Measurements from ENCODE around the gene POU3F2. TPM values are rescaled to one million over a fixed set of nuclear protein-coding genes. Genes with fewer than 3 reads are reported as not detected.

Gene POU3F2
- total and polyA plus RNA-seq, 2 donors (not counting 1 experiment from before 2014, with no cell fraction given): not detected

- no peak for TF ChIP-seq EZH2 (IDR thresholded peaks at IDR 0.05; ENCODE audit: borderline replicate concordance, insufficient read depth, low read depth, low read length, poor library complexity, severe bottlenecking)
- no peak for TF ChIP-seq CTCF (IDR thresholded peaks at IDR 0.05)
- Histone ChIP-seq H3K4me1 (ENCODE audit: control insufficient read depth in 2 of 2, insufficient read depth in 2 of 2, low read length in 2 of 2) (no peaks in the 10 kb centered on the region), H3K9ac (ENCODE audit: low read length) (no peak overlapping the region), H3K9me3 (ENCODE audit: control extremely low read depth in 1 of 3, control insufficient read depth in 2 of 3, insufficient read depth in 1 of 3, low read length in 2 of 3) (no peaks in the 10 kb centered on the region), H3K4me3 (ENCODE audit: control extremely low read depth in 1 of 5, extremely low read depth in 1 of 5, insufficient read depth in 1 of 5, low read depth in 2 of 5, low read length in 4 of 5) (no peak overlapping the region), H4K20me1 (ENCODE audit: control insufficient read depth, insufficient read depth, low read length, poor library complexity, severe bottlenecking) (no peaks in the 10 kb centered on the region), H3K79me2 (ENCODE audit: control insufficient read depth, insufficient read depth, low read length) (no peaks in the 10 kb centered on the region), H3K4me2 (replicated peaks; ENCODE audit: low read depth, low read length, poor library complexity, severe bottlenecking) (no peak overlapping the region), H2AFZ (ENCODE audit: insufficient read depth, low read depth, low read length, poor library complexity, severe bottlenecking) (no peak overlapping the region), H3K36me3 (replicated peaks in 1 of 2; ENCODE audit: control extremely low read depth in 1 of 2, control insufficient read depth in 1 of 2, extremely low read depth in 1 of 2, insufficient read depth in 2 of 2, low read length in 1 of 2) (peaks cover 3 to 4% of the 10 kb centered on the region in 2 experiments), H3K27ac (ENCODE audit: low read length in 2 of 2) (no peak overlapping the region), H3K27me3 (replicated peaks in 1 of 4; ENCODE audit: control extremely low read depth in 1 of 4, control insufficient read depth in 3 of 4, insufficient read depth in 4 of 4, low read length in 3 of 4) (no peaks in the 10 kb centered on the region)
- intact Hi-C loops (cut with micrococcal nuclease): no loop called here
- CTCF ChIA-PET: no interaction called here
- Mint-ChIP-seq H3K4me1 (no peaks in the 10 kb centered on the region), H3K9me3 (ENCODE audit: insufficient read depth) (no peaks in the 10 kb centered on the region), H3K27ac (no peak overlapping the region), H3K27me3 (no peaks in the 10 kb centered on the region), H3K4me3 (no peak overlapping the region)
- ATAC-seq (ENCODE audit: low read depth) (no peak), DNase-seq (no peak)
- WGBS (ENCODE audit: insufficient coverage): 100% methylated on average over 1 of the region's 3 CpGs
- POLR2A ChIA-PET: no interaction called here
Measured at GRCh38 chr6:98871057-98871456, 36.7 kb downstream of the POU3F2 start.

GRCh38 chr6:98871821-98872220 is 37.4 kb downstream of the POU3F2 start:
- H3K27ac ChIP-seq (ENCODE audit: low read length in 2 of 2): no peak overlapping the region
- H3K4me1 ChIP-seq (ENCODE audit: control insufficient read depth in 2 of 2, insufficient read depth in 2 of 2, low read length in 2 of 2): no peaks in the 10 kb centered on the region
- intact Hi-C loops (cut with micrococcal nuclease): no loop called here
- no peaks in the 10 kb centered on the region for H3K27me3 Mint-ChIP-seq
- H3K4me1 Mint-ChIP-seq: no peaks in the 10 kb centered on the region
- H3K4me3 Mint-ChIP-seq: no peak overlapping the region
- H3K27me3 ChIP-seq (replicated peaks in 1 of 4; ENCODE audit: control extremely low read depth in 1 of 4, control insufficient read depth in 3 of 4, insufficient read depth in 4 of 4, low read length in 3 of 4): no peaks in the 10 kb centered on the region
- H3K79me2 ChIP-seq (ENCODE audit: control insufficient read depth, insufficient read depth, low read length): no peaks in the 10 kb centered on the region
- H3K9ac ChIP-seq (ENCODE audit: low read length): no peak overlapping the region
- H3K36me3 ChIP-seq (replicated peaks in 1 of 2; ENCODE audit: control extremely low read depth in 1 of 2, control insufficient read depth in 1 of 2, extremely low read depth in 1 of 2, insufficient read depth in 2 of 2, low read length in 1 of 2): peaks cover 2 to 3% of the 10 kb centered on the region in 2 experiments
- TF ChIP-seq CTCF (IDR thresholded peaks at IDR 0.05) (no peak), EZH2 (IDR thresholded peaks at IDR 0.05; ENCODE audit: borderline replicate concordance, insufficient read depth, low read depth, low read length, poor library complexity, severe bottlenecking) (no peak)
- no peaks in the 10 kb centered on the region for H3K9me3 ChIP-seq (ENCODE audit: control extremely low read depth in 1 of 3, control insufficient read depth in 2 of 3, insufficient read depth in 1 of 3, low read length in 2 of 3)
- H3K4me3 ChIP-seq (ENCODE audit: control extremely low read depth in 1 of 5, extremely low read depth in 1 of 5, insufficient read depth in 1 of 5, low read depth in 2 of 5, low read length in 4 of 5): no peak overlapping the region
- H2AFZ ChIP-seq (ENCODE audit: insufficient read depth, low read depth, low read length, poor library complexity, severe bottlenecking): no peak overlapping the region
- no peaks in the 10 kb centered on the region for H4K20me1 ChIP-seq (ENCODE audit: control insufficient read depth, insufficient read depth, low read length, poor library complexity, severe bottlenecking)
- ATAC-seq (ENCODE audit: low read depth) (no peak), DNase-seq (no peak)
- H3K27ac Mint-ChIP-seq: no peak overlapping the region
- 100% methylated on average over 1 of the region's 3 CpGs for WGBS (ENCODE audit: insufficient coverage)
- H3K4me2 ChIP-seq (replicated peaks; ENCODE audit: low read depth, low read length, poor library complexity, severe bottlenecking): no peak overlapping the region
- no peaks in the 10 kb centered on the region for H3K9me3 Mint-ChIP-seq (ENCODE audit: insufficient read depth)
- POLR2A ChIA-PET: no interaction called here
- CTCF ChIA-PET: no interaction called here

Data from B cell (primary cell).